OCI-LY1 (cell line): ENCODE data around the gene ENPP3.

Experiments
- CTCF ChIP-seq: fragments of 200-600 bp; sonication (generic), shearing (Covaris generic); IDR thresholded peaks from 2 replicates; pipeline ENCODE4 v1.5.1; 2017; ENCODE audit warnings: mild to moderate bottlenecking, antibody characterized with exemption, low read length, moderate library complexity, mixed read lengths
- EZH2 ChIP-seq: fragments of 200-600 bp; sonication (generic), shearing (Covaris generic); IDR thresholded peaks from 2 replicates; pipeline ENCODE4 v1.8.0; 2017; ENCODE audit warnings: borderline replicate concordance, mixed run types, mild to moderate bottlenecking, antibody characterized with exemption, low read length, moderate library complexity, mixed read lengths

- TF ChIP-seq CTCF (no peak), EZH2 (no peak)
These were observed 118.5 kb downstream of the ENPP3 start for GRCh38 chr6:131755597-131755996.
